ENCODE measurements around the gene AEBP2.
"Not testable (repeated sequence)": the region's sequence is repeated elsewhere in the genome, so short reads cannot be mapped to it uniquely, and the experiment has no call there.

Gene AEBP2

DNA sequence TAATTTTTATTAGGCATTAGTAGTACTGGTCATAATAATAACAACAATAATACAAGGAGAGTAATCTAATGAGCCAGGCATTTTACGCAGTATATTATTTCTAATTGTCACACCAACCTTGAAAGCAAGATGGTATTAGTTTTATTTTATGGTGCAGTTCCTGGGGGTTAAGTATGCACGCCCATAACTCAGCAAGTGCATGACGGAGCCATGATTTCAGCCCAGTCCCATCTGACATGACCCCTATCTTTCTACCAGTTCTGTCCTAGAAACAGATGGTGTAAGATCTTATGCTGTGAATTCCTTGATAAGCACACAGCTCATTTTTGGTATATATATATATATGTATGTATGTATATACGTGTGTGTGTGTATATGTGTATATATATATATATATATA lies 106.0 kb downstream of the AEBP2 start:
- no peak overlapping the region for H3K27ac ChIP-seq (ENCODE audit: low read length)
- H3K36me3 ChIP-seq (ENCODE audit: control insufficient read depth, low read depth, low read length): no peaks in the 10 kb centered on the region
- H3K9me3 ChIP-seq (ENCODE audit: control insufficient read depth, low read depth, low read length): no peaks in the 10 kb centered on the region
- H3K4me3 ChIP-seq (ENCODE audit: low read length): no peak overlapping the region
- H3K4me1 ChIP-seq (ENCODE audit: control insufficient read depth, low read depth, low read length): no peaks in the 10 kb centered on the region
- no peak overlapping the region for H3K9ac ChIP-seq (ENCODE audit: low read length)
- H3K27me3 ChIP-seq (ENCODE audit: control insufficient read depth, insufficient read depth, low read length): no peaks in the 10 kb centered on the region

DNA sequence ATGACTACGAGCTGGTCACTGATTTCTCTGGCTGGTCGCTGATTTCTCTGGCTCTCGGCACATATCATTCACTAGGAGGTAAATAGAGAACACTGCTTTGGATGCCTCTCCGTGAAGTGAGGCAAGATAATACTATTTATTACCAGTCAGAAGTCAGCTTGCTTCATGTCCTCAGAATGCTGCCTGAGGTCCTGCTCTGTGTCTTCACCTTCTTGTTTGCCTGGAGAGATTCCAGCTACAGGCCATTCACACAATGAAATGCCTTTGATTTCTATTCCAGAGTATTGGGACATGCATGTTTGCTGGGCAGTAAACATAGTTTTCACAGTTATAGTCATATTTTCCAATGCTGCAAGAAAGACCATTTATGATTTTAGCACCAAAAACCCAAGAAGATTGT lies 106.7 kb downstream of the AEBP2 start:
- H3K36me3 ChIP-seq (ENCODE audit: control insufficient read depth, low read depth, low read length): no peaks in the 10 kb centered on the region
- H3K4me3 ChIP-seq (ENCODE audit: low read length): no peak overlapping the region
- no peaks in the 10 kb centered on the region for H3K4me1 ChIP-seq (ENCODE audit: control insufficient read depth, low read depth, low read length)
- no peaks in the 10 kb centered on the region for H3K27me3 ChIP-seq (ENCODE audit: control insufficient read depth, insufficient read depth, low read length)
- H3K27ac ChIP-seq (ENCODE audit: low read length): no peak overlapping the region
- H3K9me3 ChIP-seq (ENCODE audit: control insufficient read depth, low read depth, low read length): no peaks in the 10 kb centered on the region
- no peak overlapping the region for H3K9ac ChIP-seq (ENCODE audit: low read length)

DNA sequence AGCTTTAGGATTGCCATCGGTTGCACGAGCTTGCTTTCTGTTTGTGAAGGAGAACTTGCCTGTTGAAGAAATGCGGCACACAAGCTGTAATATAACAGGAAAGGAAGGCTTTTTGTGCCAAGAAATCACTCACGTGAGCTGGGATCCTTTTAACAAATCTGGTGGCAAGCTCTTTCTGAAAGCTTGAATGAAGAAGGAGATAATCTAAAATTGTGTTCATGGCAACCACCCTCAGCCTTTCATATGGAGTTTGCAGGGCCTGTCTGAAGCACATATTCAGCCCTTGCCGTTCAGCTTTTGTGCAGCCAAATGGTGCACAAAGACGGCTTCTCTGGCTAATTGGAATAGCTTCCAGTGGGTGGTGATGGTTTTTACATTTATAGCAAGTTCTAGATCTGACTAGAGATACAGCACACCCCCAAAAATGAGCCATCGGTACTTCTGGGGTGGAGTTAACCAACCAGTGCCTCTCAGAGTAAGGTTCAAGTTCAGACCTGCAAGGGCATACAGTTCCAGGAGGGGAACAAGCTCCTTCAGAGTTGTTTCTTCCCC lies 107.4 kb downstream of the AEBP2 start:
- no peak overlapping the region for H3K4me3 ChIP-seq (ENCODE audit: low read length)
- H3K36me3 ChIP-seq (ENCODE audit: control insufficient read depth, low read depth, low read length): no peaks in the 10 kb centered on the region
- H3K9me3 ChIP-seq (ENCODE audit: control insufficient read depth, low read depth, low read length): no peaks in the 10 kb centered on the region
- no peaks in the 10 kb centered on the region for H3K27me3 ChIP-seq (ENCODE audit: control insufficient read depth, insufficient read depth, low read length)
- H3K4me1 ChIP-seq (ENCODE audit: control insufficient read depth, low read depth, low read length): no peaks in the 10 kb centered on the region
- H3K9ac ChIP-seq (ENCODE audit: low read length): no peak overlapping the region
- no peak overlapping the region for H3K27ac ChIP-seq (ENCODE audit: low read length)

DNA sequence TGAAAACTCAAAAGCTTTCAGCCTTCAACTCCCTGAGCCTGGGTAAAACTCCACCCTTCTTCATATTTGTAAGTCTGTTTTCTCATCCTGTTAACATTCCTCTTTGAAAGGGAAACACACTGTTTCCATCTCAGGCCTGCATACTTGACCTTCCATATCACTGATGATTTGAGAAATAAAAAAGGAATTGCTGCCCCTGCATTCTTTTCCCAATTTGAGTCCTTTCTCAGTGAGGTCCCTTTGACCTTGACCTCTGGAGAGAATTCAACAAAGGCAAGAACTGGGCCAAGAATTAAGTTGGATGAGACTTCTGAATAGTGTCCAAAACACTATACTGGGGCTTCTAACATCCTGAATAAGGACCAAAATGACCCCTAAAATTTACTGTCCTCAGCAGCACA lies 108.0 kb downstream of the AEBP2 start:
- Histone ChIP-seq H3K27me3 (ENCODE audit: control insufficient read depth, insufficient read depth, low read length) (no peaks in the 10 kb centered on the region), H3K4me3 (ENCODE audit: low read length) (no peak overlapping the region), H3K36me3 (ENCODE audit: control insufficient read depth, low read depth, low read length) (no peaks in the 10 kb centered on the region), H3K9me3 (ENCODE audit: control insufficient read depth, low read depth, low read length) (no peaks in the 10 kb centered on the region), H3K27ac (ENCODE audit: low read length) (no peak overlapping the region), H3K9ac (ENCODE audit: low read length) (no peak overlapping the region), H3K4me1 (ENCODE audit: control insufficient read depth, low read depth, low read length) (no peaks in the 10 kb centered on the region)

DNA sequence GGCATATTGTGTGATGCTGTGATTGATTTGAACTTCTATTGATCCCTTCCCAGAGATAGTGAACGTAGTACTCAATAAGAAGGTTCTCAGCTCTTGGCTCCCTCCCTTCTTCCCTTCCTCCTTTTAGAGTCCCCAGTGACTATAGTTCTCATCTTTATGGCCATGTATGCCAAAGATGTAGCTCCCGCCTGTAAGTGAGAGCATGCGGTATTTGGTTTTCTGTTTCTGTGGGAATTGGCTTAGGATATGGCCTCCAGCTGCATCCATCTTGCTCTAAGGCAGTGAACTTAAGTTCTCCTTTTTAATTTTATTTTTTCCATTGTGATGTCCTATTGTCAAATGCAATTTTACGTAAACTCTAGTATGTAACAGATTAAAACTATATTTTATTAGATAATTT lies 109.5 kb downstream of the AEBP2 start:
- H3K4me1 ChIP-seq (ENCODE audit: control insufficient read depth, low read depth, low read length): no peaks in the 10 kb centered on the region
- H3K9me3 ChIP-seq (ENCODE audit: control insufficient read depth, low read depth, low read length): no peaks in the 10 kb centered on the region
- no peak overlapping the region for H3K4me3 ChIP-seq (ENCODE audit: low read length)
- no peak overlapping the region for H3K27ac ChIP-seq (ENCODE audit: low read length)
- no peaks in the 10 kb centered on the region for H3K36me3 ChIP-seq (ENCODE audit: control insufficient read depth, low read depth, low read length)
- H3K27me3 ChIP-seq (ENCODE audit: control insufficient read depth, insufficient read depth, low read length): no peaks in the 10 kb centered on the region
- no peak overlapping the region for H3K9ac ChIP-seq (ENCODE audit: low read length)

DNA sequence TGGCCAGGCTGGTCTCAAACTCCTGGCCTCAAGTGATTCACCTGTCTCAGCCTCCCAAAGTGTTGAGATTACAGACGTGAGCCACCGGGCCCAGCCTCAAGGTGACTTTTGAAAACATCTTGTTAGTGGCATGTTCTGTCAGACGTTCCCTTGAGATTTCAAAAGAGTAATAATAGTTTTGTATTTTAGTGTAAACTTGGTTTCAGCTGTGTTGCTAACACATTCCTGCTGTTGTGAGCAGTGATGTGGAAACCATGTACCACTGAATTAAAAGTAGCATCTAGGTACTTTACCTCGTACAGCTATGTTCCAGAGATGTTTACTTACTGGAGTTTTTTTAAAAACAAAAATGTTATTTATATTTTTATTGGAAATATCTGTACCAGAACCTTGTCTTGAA lies 111.3 kb downstream of the AEBP2 start:
- H3K4me1 ChIP-seq (ENCODE audit: control insufficient read depth, low read depth, low read length): no peaks in the 10 kb centered on the region
- H3K9ac ChIP-seq (ENCODE audit: low read length): no peak overlapping the region
- H3K27ac ChIP-seq (ENCODE audit: low read length): no peak overlapping the region
- no peaks in the 10 kb centered on the region for H3K36me3 ChIP-seq (ENCODE audit: control insufficient read depth, low read depth, low read length)
- H3K27me3 ChIP-seq (ENCODE audit: control insufficient read depth, insufficient read depth, low read length): no peaks in the 10 kb centered on the region
- H3K9me3 ChIP-seq (ENCODE audit: control insufficient read depth, low read depth, low read length): no peaks in the 10 kb centered on the region
- no peak overlapping the region for H3K4me3 ChIP-seq (ENCODE audit: low read length)

DNA sequence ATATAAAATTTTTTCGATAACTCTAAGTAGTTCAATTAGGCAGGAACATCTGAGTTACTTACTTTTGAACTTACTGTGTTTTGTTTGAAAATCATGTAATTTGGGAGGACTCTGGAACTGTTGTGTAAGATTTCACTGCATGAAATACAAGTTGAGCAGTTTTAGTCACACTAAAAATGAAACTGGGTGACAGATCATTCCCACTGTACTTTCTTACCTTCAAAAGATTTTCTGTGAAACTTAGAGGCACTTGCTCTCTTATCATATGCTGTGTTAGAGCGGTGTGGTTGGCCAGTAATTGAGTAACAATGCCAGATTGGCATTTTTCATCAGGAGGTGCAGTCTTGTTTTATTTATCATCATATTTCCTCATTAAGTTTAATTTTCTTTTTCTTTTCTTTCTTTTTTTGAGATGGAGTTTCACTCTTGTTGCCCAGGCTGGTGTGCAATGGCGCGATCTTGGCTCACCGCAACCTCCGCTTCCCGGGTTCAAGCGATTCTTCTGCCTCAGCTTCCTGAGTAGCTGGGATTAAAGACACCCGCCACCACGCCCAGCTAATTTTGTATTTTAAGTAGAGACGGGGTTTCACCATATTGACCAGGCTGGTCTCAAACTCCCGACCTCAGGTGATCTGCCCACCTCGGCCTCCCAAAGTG lies 113.3 kb downstream of the AEBP2 start:
- H3K27ac ChIP-seq (ENCODE audit: low read length); H3K9ac ChIP-seq (ENCODE audit: low read length); H3K4me3 ChIP-seq (ENCODE audit: low read length); H3K9me3 ChIP-seq (ENCODE audit: control insufficient read depth, low read depth, low read length); H3K27me3 ChIP-seq (ENCODE audit: control insufficient read depth, insufficient read depth, low read length); H3K36me3 ChIP-seq (ENCODE audit: control insufficient read depth, low read depth, low read length); H3K4me1 ChIP-seq (ENCODE audit: control insufficient read depth, low read depth, low read length): not testable (repeated sequence)

DNA sequence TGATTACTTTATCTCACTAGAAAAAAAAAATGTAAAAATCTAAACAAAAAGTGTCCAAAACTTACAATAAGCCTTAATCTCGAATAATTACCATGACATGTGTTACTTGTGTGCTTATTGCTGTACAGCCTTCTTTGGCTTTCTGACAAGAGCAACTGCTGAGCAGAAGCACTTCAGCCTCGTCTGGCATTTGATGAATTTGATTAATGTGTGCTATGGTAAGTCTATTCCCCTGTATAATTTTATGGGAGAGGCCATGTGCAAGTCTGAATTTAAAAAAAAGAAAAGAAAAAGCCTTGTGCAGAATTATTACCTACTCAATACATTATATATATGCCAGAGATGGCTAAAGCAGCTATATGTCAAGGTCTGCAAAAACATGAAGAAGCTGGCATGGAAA lies 113.9 kb downstream of the AEBP2 start:
- Histone ChIP-seq H3K27me3 (ENCODE audit: control insufficient read depth, insufficient read depth, low read length) (no peaks in the 10 kb centered on the region), H3K36me3 (ENCODE audit: control insufficient read depth, low read depth, low read length) (no peaks in the 10 kb centered on the region), H3K9ac (ENCODE audit: low read length) (no peak overlapping the region), H3K9me3 (ENCODE audit: control insufficient read depth, low read depth, low read length) (no peaks in the 10 kb centered on the region), H3K27ac (ENCODE audit: low read length) (no peak overlapping the region), H3K4me3 (ENCODE audit: low read length) (no peak overlapping the region), H3K4me1 (ENCODE audit: control insufficient read depth, low read depth, low read length) (no peaks in the 10 kb centered on the region)

DNA sequence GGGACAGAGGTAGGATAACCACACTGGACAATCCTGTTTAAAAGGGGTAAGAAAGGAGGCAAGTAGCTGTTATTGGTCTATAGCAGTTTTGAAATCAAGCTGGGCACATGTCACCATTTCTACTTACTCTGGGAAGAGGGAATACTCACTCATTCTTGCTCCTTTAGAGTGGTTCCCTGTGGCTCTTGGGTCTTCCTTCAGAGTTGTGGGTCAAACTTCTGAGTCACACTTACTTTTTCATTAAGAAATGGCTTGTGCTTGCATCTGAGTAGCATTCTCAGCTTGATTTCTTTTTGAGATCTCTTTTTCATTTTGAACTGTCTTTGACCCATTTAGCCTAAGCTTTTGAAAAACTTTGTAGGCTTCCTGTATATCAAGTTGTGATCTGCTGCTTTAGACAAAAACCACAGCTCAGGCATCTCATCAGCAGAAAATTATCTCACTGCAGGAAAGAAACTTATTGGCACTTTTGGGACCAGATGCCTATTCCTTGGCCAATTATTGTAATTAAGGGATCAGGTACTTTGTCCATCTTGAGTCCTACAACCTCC lies 122.2 kb downstream of the AEBP2 start:
- Histone ChIP-seq H3K9me3 (ENCODE audit: control insufficient read depth, low read depth, low read length) (no peaks in the 10 kb centered on the region), H3K36me3 (ENCODE audit: control insufficient read depth, low read depth, low read length) (no peaks in the 10 kb centered on the region), H3K27me3 (ENCODE audit: control insufficient read depth, insufficient read depth, low read length) (no peaks in the 10 kb centered on the region), H3K27ac (ENCODE audit: low read length) (no peak overlapping the region), H3K4me3 (ENCODE audit: low read length) (no peak overlapping the region), H3K9ac (ENCODE audit: low read length) (no peak overlapping the region), H3K4me1 (ENCODE audit: control insufficient read depth, low read depth, low read length) (no peaks in the 10 kb centered on the region)
